Measurements from ENCODE around the gene CTAG2. TPM values are rescaled to one million over a fixed set of nuclear protein-coding genes. Genes with fewer than 3 reads are reported as not detected.

CTAG2 gene
- total RNA-seq, 1 experiment from 2014 or later, result not detected

DNA sequence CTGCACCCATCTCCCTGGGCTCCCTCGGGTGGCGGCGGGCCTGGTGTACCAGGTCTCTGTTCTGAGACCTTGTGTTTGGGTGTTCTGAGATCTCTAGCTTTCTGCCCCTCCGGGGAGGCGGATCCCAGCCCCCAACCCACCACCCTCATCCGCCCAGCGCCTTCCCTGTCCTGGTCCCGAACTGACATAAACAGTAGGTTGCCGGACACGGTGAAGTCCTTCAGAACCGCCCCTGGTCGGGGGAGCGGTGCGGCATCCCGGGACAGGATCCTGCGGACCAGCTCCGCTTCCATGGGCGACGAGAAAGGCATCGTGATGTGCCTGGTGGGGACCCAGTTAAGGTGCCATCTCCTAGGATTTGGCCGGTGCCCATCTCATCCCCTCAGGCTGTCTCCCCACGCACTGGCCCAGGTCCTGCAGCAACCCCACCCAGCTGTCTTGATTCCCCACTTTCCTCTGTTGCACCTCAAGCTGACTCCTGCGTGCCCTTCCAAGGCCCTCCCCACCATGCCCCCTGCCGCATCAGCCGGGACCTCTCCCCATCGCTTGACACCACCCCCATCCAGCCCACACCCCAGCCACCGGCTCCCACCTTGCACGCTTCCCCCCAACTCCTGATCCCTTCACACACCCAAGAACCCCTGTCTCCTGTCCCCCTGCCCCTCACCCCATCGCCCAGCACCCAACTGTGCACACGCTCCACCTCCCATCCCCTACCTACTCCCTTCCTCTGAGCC, 900 bp downstream of the CTAG2 start:
- Histone ChIP-seq H3K79me2 (ENCODE audit: insufficient read depth, low read length) (no peaks in the 10 kb centered on the region), H3K4me3 (replicated peaks in 1 of 2; ENCODE audit: low read depth in 1 of 2, low read length in 2 of 2) (no peak overlapping the region), H3K9me2 (ENCODE audit: insufficient read depth) (no peaks in the 10 kb centered on the region), H4K20me1 (ENCODE audit: insufficient read depth) (no peaks in the 10 kb centered on the region), H3K4me1 (ENCODE audit: control insufficient read depth in 1 of 2, insufficient read depth in 2 of 2, low read length in 2 of 2) (no peaks in the 10 kb centered on the region), H2AFZ (ENCODE audit: low read depth, low read length, poor library complexity, severe bottlenecking) (no peak overlapping the region), H3K4me2 (ENCODE audit: low read length) (no peak overlapping the region), H3K9ac (ENCODE audit: low read length) (no peak overlapping the region), H3K27me3 (ENCODE audit: insufficient read depth, low read length) (no peaks in the 10 kb centered on the region), H3K36me3 (ENCODE audit: control insufficient read depth in 1 of 2, insufficient read depth in 2 of 2, low read length in 2 of 2) (no peaks in the 10 kb centered on the region), H3K9me3 (ENCODE audit: control insufficient read depth in 1 of 2, insufficient read depth in 1 of 2, low read depth in 1 of 2, low read length in 2 of 2) (no peaks in the 10 kb centered on the region), H3K27ac (ENCODE audit: low read depth, low read length) (no peak overlapping the region)
- CTCF ChIA-PET, result no interaction called here
- POLR2A ChIA-PET, result no interaction called here
- RAD21 ChIA-PET (ENCODE audit: low non-redundant PET in 1 of 2, low total read pairs in 2 of 2, uncharacterized antibody in 2 of 2, unreplicated experiment in 2 of 2), result no interaction called here
- ATAC-seq, result no peak
- intact Hi-C loops (cut with micrococcal nuclease), result no loop called here
- no TSS peak for BruUV-seq (replicated peaks)
- TF ChIP-seq, protein P1, sequence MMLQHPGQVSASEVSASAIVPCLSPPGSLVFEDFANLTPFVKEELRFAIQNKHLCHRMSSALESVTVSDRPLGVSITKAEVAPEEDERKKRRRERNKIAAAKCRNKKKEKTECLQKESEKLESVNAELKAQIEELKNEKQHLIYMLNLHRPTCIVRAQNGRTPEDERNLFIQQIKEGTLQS (IDR thresholded peaks at IDR 0.05), result no peak
- TF ChIP-seq POLR2A (IDR thresholded peaks at IDR 0.05; ENCODE audit: borderline replicate concordance, extremely low read depth, insufficient read depth, insufficient read length) (no peak), TCF7L2 (IDR thresholded peaks at IDR 0.05; ENCODE audit: borderline replicate concordance, extremely low read depth, insufficient read depth, insufficient read length) (no peak), EZH2phosphoT487 (IDR thresholded peaks at IDR 0.05; ENCODE audit: borderline replicate concordance) (no peak), ELF1 (IDR thresholded peaks at IDR 0.05; ENCODE audit: borderline replicate concordance, low read depth) (no peak)
- TF ChIP-seq, protein P2, sequence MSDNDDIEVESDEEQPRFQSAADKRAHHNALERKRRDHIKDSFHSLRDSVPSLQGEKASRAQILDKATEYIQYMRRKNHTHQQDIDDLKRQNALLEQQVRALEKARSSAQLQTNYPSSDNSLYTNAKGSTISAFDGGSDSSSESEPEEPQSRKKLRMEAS (IDR thresholded peaks at IDR 0.05), result no peak
- DNase-seq (ENCODE audit: low read depth, low spot score), result no peak

DNA sequence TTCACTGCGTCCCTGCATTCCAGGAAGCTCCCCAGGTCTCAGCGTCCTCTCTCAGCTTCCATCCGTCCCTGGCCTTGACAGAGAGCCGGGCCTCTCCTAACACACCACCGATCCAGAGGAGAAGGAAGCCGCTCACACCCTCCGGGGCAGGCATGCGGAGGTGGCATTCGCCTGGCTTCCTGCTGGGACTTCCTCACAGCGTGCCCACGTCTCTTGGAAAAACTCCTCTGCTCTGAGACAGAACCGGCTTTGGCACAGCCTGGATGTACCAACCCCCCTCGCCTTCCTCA, 3.2 kb downstream of the CTAG2 start:
- DNase-seq (ENCODE audit: low read depth, low spot score) (no peak), ATAC-seq (no peak)
- Histone ChIP-seq H3K27me3 (ENCODE audit: insufficient read depth, low read length) (no peaks in the 10 kb centered on the region), H3K9ac (ENCODE audit: low read length) (no peak overlapping the region), H3K9me3 (ENCODE audit: control insufficient read depth in 1 of 2, insufficient read depth in 1 of 2, low read depth in 1 of 2, low read length in 2 of 2) (no peaks in the 10 kb centered on the region), H3K4me3 (replicated peaks in 1 of 2; ENCODE audit: low read depth in 1 of 2, low read length in 2 of 2) (no peak overlapping the region), H3K9me2 (ENCODE audit: insufficient read depth) (no peaks in the 10 kb centered on the region), H3K27ac (ENCODE audit: low read depth, low read length) (no peak overlapping the region), H3K79me2 (ENCODE audit: insufficient read depth, low read length) (no peaks in the 10 kb centered on the region), H3K4me2 (ENCODE audit: low read length) (no peak overlapping the region), H2AFZ (ENCODE audit: low read depth, low read length, poor library complexity, severe bottlenecking) (no peak overlapping the region), H3K36me3 (ENCODE audit: control insufficient read depth in 1 of 2, insufficient read depth in 2 of 2, low read length in 2 of 2) (no peaks in the 10 kb centered on the region), H3K4me1 (ENCODE audit: control insufficient read depth in 1 of 2, insufficient read depth in 2 of 2, low read length in 2 of 2) (no peaks in the 10 kb centered on the region), H4K20me1 (ENCODE audit: insufficient read depth) (no peaks in the 10 kb centered on the region)
- intact Hi-C loops (cut with micrococcal nuclease), result no loop called here
- RAD21 ChIA-PET (ENCODE audit: low non-redundant PET in 1 of 2, low total read pairs in 2 of 2, uncharacterized antibody in 2 of 2, unreplicated experiment in 2 of 2), result no interaction called here
- no TSS peak for BruUV-seq (replicated peaks)
- CTCF ChIA-PET, result no interaction called here
- POLR2A ChIA-PET, result no interaction called here
- TF ChIP-seq, protein P3, sequence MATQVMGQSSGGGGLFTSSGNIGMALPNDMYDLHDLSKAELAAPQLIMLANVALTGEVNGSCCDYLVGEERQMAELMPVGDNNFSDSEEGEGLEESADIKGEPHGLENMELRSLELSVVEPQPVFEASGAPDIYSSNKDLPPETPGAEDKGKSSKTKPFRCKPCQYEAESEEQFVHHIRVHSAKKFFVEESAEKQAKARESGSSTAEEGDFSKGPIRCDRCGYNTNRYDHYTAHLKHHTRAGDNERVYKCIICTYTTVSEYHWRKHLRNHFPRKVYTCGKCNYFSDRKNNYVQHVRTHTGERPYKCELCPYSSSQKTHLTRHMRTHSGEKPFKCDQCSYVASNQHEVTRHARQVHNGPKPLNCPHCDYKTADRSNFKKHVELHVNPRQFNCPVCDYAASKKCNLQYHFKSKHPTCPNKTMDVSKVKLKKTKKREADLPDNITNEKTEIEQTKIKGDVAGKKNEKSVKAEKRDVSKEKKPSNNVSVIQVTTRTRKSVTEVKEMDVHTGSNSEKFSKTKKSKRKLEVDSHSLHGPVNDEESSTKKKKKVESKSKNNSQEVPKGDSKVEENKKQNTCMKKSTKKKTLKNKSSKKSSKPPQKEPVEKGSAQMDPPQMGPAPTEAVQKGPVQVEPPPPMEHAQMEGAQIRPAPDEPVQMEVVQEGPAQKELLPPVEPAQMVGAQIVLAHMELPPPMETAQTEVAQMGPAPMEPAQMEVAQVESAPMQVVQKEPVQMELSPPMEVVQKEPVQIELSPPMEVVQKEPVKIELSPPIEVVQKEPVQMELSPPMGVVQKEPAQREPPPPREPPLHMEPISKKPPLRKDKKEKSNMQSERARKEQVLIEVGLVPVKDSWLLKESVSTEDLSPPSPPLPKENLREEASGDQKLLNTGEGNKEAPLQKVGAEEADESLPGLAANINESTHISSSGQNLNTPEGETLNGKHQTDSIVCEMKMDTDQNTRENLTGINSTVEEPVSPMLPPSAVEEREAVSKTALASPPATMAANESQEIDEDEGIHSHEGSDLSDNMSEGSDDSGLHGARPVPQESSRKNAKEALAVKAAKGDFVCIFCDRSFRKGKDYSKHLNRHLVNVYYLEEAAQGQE (IDR thresholded peaks at IDR 0.05; ENCODE audit: low read depth), result no peak
- TF ChIP-seq, protein P4, sequence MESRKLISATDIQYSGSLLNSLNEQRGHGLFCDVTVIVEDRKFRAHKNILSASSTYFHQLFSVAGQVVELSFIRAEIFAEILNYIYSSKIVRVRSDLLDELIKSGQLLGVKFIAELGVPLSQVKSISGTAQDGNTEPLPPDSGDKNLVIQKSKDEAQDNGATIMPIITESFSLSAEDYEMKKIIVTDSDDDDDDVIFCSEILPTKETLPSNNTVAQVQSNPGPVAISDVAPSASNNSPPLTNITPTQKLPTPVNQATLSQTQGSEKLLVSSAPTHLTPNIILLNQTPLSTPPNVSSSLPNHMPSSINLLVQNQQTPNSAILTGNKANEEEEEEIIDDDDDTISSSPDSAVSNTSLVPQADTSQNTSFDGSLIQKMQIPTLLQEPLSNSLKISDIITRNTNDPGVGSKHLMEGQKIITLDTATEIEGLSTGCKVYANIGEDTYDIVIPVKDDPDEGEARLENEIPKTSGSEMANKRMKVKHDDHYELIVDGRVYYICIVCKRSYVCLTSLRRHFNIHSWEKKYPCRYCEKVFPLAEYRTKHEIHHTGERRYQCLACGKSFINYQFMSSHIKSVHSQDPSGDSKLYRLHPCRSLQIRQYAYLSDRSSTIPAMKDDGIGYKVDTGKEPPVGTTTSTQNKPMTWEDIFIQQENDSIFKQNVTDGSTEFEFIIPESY (IDR thresholded peaks at IDR 0.05; ENCODE audit: extremely low read depth, insufficient replicate concordance, low read length), result no peak
- no peak for TF ChIP-seq FOSL1 (IDR thresholded peaks at IDR 0.05; ENCODE audit: low read depth)

All from HCT116 (cell line).